A549 treated with dexamethasone at 1 μM for 4 hours (cell line): ENCODE data around the gene LONRF3. TPM values are rescaled to one million over a fixed set of nuclear protein-coding genes. Genes with fewer than 3 reads are reported as not detected.

ENCODE experiments used
- total RNA-seq: library from RNA; stranded (reverse); fragments of 200-300 nt; extraction: Qiagen RNA extraction; gene quantifications from 5 replicates; pipeline ENCODE4 v1.2.3, GENCODE V29; 2022

LONRF3 gene
- 1.7 to 3.9 TPM (median 3.5 TPM) in 5 replicates for total RNA-seq

DNA sequence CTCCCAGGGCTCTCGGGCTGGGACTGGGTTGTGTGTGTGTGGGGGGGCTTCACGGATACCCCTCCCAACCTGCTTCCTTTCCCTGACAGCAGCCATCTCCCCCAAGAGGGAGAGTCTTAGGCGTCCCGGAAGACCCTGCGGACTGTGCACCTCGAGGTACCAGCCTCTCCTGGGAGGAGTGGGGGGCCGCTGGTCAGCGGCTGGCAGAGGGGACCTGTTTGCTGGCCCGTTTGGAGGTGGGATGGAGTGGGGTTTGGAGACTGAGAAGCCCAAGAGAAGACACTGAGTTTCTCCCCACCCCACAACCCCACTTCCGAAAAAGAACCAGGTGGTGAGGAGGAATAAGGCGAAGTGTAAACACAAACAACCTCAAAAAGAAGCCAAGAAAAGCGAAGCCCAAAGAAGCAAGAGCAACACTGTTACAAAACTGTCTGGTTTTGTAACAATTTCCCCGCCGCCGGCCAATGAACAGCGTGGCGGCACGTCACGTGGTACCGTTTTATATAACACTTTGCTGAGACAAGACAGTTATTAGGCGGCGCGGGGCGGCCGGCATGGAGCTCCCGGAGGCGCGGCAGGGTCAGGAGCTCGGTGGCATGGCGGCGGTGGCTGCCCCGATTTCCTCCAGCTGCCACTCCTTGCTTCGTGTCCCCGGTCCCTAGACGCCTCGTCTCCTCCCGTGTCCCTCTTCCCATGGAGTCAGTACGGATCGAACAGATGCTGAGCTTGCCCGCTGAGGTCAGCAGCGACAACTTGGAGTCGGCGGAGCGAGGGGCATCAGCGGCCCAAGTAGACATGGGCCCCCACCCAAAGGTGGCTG lies at the start of gene LONRF3:
Gene LONRF3 (plus strand): TSS at position 531 of the 820 bp plus-strand sequence. CDS start 163 bp downstream, at position 694.

Other genes starting within 250 kb of the LONRF3 start
- gene IL13RA1, start 247.0 kb upstream of the LONRF3 start, total RNA-seq: 58.6 to 74.1 TPM (median 69.0 TPM) in 5 replicates
- 0.19 to 0.38 TPM (median 0.24 TPM) in 5 replicates for gene ZCCHC12, start 150.8 kb upstream of the LONRF3 start, total RNA-seq
- gene CT47C1, start 98.4 kb downstream of the LONRF3 start, total RNA-seq: not detected in 5 replicates
- gene KIAA1210, start 153.2 kb downstream of the LONRF3 start, total RNA-seq: 0.01 to 0.02 TPM (median 0.01 TPM) in 3 of 5 replicates, not detected in the others